A549 (cell line): ENCODE measurements around the gene EP400.

Experiments used
- KDM5A ChIP-seq: fragments of 200-600 bp; sonication (generic); IDR thresholded peaks from 2 replicates; pipeline ENCODE4 v1.6.1; 2016; ENCODE audit warnings: antibody characterized with exemption, mild to moderate bottlenecking
- RAD21 ChIP-seq, 2 experiments: fragments of >200 bp in 1 of 2; sonication (Bioruptor Twin) in 1 of 2; formaldehyde crosslinking in 1 of 2; IDR thresholded peaks in 1 of 2; conservative IDR thresholded peaks in 1 of 2; 2 replicates in 1 of 2; 3 replicates in 1 of 2; pipeline ENCODE4 v1.6.1; 2012 to 2018; ENCODE audit warnings: inconsistent platforms in 1 of 2
- REST ChIP-seq: fragments of 200-600 bp; sonication (generic); IDR thresholded peaks from 2 replicates; pipeline ENCODE4 v1.6.1; 2016; ENCODE audit warnings: antibody characterized with exemption, mild to moderate bottlenecking, moderate library complexity

- TF ChIP-seq RAD21 (conservative IDR thresholded peaks at IDR 0.05 in 1 of 2, IDR thresholded peaks at IDR 0.05 in 1 of 2) (no peak), REST (no peak), KDM5A (no peak)
Observed at GRCh38 chr12:132117558-132117875, 167.8 kb downstream of the EP400 start.
